NCI-H82 treated with DMSO at 0.1 percent for 48 hours (cell line): ENCODE measurements around the gene POTEB.
"Not testable (repeated sequence)": the region's sequence is repeated elsewhere in the genome, so short reads cannot be mapped to it uniquely, and the experiment has no call there.

Experiments used
- DNase-seq: peaks from one replicate; lab custom pipeline; 2025; ENCODE audit not compliant: unreplicated experiment; lab: John Stamatoyannopoulos, UW

Gene POTEB

GRCh38 chr15:21877635-21878034 lies at the start of gene POTEB:
Gene POTEB (minus strand): TSS chr15:21877735. CDS start chr15:21877246, 489 bp downstream.
- not testable (repeated sequence) for DNase-seq

GRCh38 chr15:21890955-21891354 lies 13.4 kb upstream of the POTEB start:
- DNase-seq = not testable (repeated sequence)

GRCh38 chr15:21889542-21889941 lies 12.0 kb upstream of the POTEB start:
- not testable (repeated sequence) for DNase-seq

GRCh38 chr15:21838831-21839230 lies 38.7 kb downstream of the POTEB start:
- not testable (repeated sequence) for DNase-seq
